Lung (tissue), 12 donors: ENCODE results near the gene KNDC1. TPM values are rescaled to one million over a fixed set of nuclear protein-coding genes. Genes with fewer than 3 reads are reported as not detected.

Experiments
- ATAC-seq: fragments of 200-7000 bp; cut with Tn5 transposase; one replicate; pipeline ENCODE4 v1.9.1; 2020; ENCODE audit warnings: moderate number of reproducible peaks; ENCODE audit not compliant: insufficient read depth, low FRiP score
- DNase-seq, 3 donors: peaks; one replicate each; pipeline ENCODE4 v3.0.0-alpha.2; 2013 to 2017
- H3K27ac ChIP-seq, 2 donors: one replicate each; pipeline ENCODE4 v1.5.1; 2013; ENCODE audit warnings: mild to moderate bottlenecking in 2 of 2, moderate library complexity in 2 of 2, control low read depth in 1 of 2, inconsistent platforms in 1 of 2, low read depth in 1 of 2, low read length in 1 of 2
- H3K27me3 ChIP-seq, 3 donors: one replicate each; pipeline ENCODE4 v1.5.1; 2013; ENCODE audit warnings: low read length in 2 of 3; ENCODE audit not compliant: control insufficient read depth in 3 of 3, insufficient read depth in 3 of 3
- H3K36me3 ChIP-seq, 4 donors: one replicate each; pipeline ENCODE4 v1.5.1; 2013; ENCODE audit warnings: low read length in 4 of 4, mild to moderate bottlenecking in 1 of 4, moderate library complexity in 1 of 4; ENCODE audit not compliant: control insufficient read depth in 4 of 4, insufficient read depth in 4 of 4
- H3K4me1 ChIP-seq, 5 donors: one replicate each; pipeline ENCODE4 v1.5.1; 2013; ENCODE audit warnings: low read length in 5 of 5, mild to moderate bottlenecking in 2 of 5, moderate library complexity in 1 of 5; ENCODE audit not compliant: control insufficient read depth in 5 of 5, insufficient read depth in 5 of 5
- H3K4me3 ChIP-seq: one replicate; pipeline ENCODE4 v1.5.1; 2013; ENCODE audit warnings: mild to moderate bottlenecking, control low read depth, moderate library complexity
- H3K9ac ChIP-seq, 2 donors: one replicate each; pipeline ENCODE4 v1.5.1; 2013; ENCODE audit warnings: low read length in 2 of 2, control low read depth in 1 of 2; ENCODE audit not compliant: insufficient read depth in 1 of 2
- H3K9me3 ChIP-seq, 4 donors: one replicate each; pipeline ENCODE4 v1.5.1; 2013; ENCODE audit warnings: low read length in 3 of 4, mild to moderate bottlenecking in 1 of 4, moderate library complexity in 1 of 4; ENCODE audit not compliant: control insufficient read depth in 4 of 4, insufficient read depth in 3 of 4
- CTCF ChIP-seq: IDR thresholded peaks from 2 replicates; pipeline ENCODE4 v1.5.1; 2012; ENCODE audit warnings: mild to moderate bottlenecking; ENCODE audit errors: control extremely low read depth, extremely low read depth
- WGBS, 2 donors: extraction: QIAGEN DNeasy Blood & Tissue Kit; methylation state at CpG; one replicate each; pipeline ENCODE4 v1.1.7; 2013; 5-methylcytosine and 5-hydroxymethylcytosine counted together
- polyA plus RNA-seq, 2 donors: library from polyadenylated mRNA; stranded (reverse); fragments of 200-250 nt; gene quantifications; one replicate each; pipeline ENCODE4 v1.2.1, GENCODE V29; 2013
- total RNA-seq, 2 donors: library from RNA; depleted of rRNA in 1 of 2; stranded (reverse); fragments of >200 nt in 1 of 2; gene quantifications; one replicate each; pipeline ENCODE4 v1.2.1, GENCODE V29; 2014 to 2021
- donor health status: control.
- donor health status: control.
- donor health status: Bipolar disorder and iron deficiency.
- donor health status: healthy.
- donor health status: DM: yes; HTN: yes; CAD: no.

The KNDC1 gene
- total and polyA plus RNA-seq, 4 donors: 3.2 to 21.0 (median 6.7) TPM

- peak in 1 of 3 donors; percentile 5 for DNase-seq
- 60 to 67% methylated on average over 37 to 38 of the region's 38 CpGs for WGBS, 2 donors
- Histone ChIP-seq H3K9me3 (no peaks in the 10 kb centered on the region), H3K36me3 (no peaks in the 10 kb centered on the region), H3K4me3 (no peak overlapping the region), H3K4me1 (no peaks in the 10 kb centered on the region), H3K27ac (no peak overlapping the region), H3K27me3 (no peaks in the 10 kb centered on the region), H3K9ac (no peak overlapping the region)
- ATAC-seq: no peak
- no peak for TF ChIP-seq CTCF
These were observed 40.1 kb downstream of the KNDC1 start for GRCh38 chr10:133199992-133200611.

- Histone ChIP-seq H3K9me3 (no peaks in the 10 kb centered on the region), H3K4me3 (no peak overlapping the region), H3K36me3 (no peaks in the 10 kb centered on the region), H3K27ac (no peak overlapping the region), H3K4me1 (no peaks in the 10 kb centered on the region), H3K9ac (no peak overlapping the region), H3K27me3 (no peaks in the 10 kb centered on the region)
- WGBS, 2 donors: 84 to 91% methylated on average over 14 to 15 of the region's 15 CpGs
- no peak for ATAC-seq
- no peak for DNase-seq
- no peak for TF ChIP-seq CTCF
These were observed 40.6 kb downstream of the KNDC1 start for GRCh38 chr10:133200621-133201031.

GRCh38 chr10:133201151-133201947, 41.3 kb downstream of the KNDC1 start:
- no peak for TF ChIP-seq CTCF
- Histone ChIP-seq H3K9me3 (no peaks in the 10 kb centered on the region), H3K27ac (no peak overlapping the region), H3K4me1 (no peaks in the 10 kb centered on the region), H3K4me3 (no peak overlapping the region), H3K9ac (no peak overlapping the region), H3K27me3 (no peaks in the 10 kb centered on the region), H3K36me3 (no peaks in the 10 kb centered on the region)
- no peak for DNase-seq
- 89 to 94% methylated on average over 52 to 57 of the region's 57 CpGs for WGBS, 2 donors
- no peak for ATAC-seq
